DND-41 (cell line): Measurements from ENCODE around the gene TBC1D14.

Experiments used
- ATAC-seq: fragments of 200-7000 bp; cut with Tn5 transposase; 3 replicates; pipeline ENCODE4 v1.9.1; 2021; ENCODE audit warnings: low read depth; ENCODE audit not compliant: insufficient read depth
- DNase-seq: peaks from one replicate; pipeline ENCODE4 v3.0.0-alpha.2; 2020
- H2AFZ ChIP-seq: 2 replicates; pipeline ENCODE4 v1.6.0; 2012; ENCODE audit warnings: low read depth, low read length
- H3K27ac ChIP-seq: 2 replicates; pipeline ENCODE4 v1.5.1; 2012; ENCODE audit warnings: low read length, inconsistent platforms
- H3K27me3 ChIP-seq: fragments of 200-600 bp; sonication (generic); 2 replicates; pipeline ENCODE4 v1.6.0; 2012; ENCODE audit warnings: low read length, mild to moderate bottlenecking, inconsistent platforms; ENCODE audit not compliant: insufficient read depth, poor library complexity
- H3K36me3 ChIP-seq: 2 replicates; pipeline ENCODE4 v1.5.1; 2012; ENCODE audit warnings: low read length, inconsistent platforms; ENCODE audit not compliant: insufficient read depth
- H3K4me1 ChIP-seq: 2 replicates; pipeline ENCODE4 v1.5.1; 2012; ENCODE audit warnings: mild to moderate bottlenecking, low read length; ENCODE audit not compliant: insufficient read depth
- H3K4me2 ChIP-seq: 2 replicates; pipeline ENCODE4 v1.6.0; 2012; ENCODE audit warnings: mild to moderate bottlenecking, moderate library complexity, low read length, inconsistent platforms; ENCODE audit not compliant: insufficient read depth
- H3K4me3 ChIP-seq, 2 experiments: fragments of 200-600 bp in 1 of 2; shearing (Covaris generic) in 1 of 2; 2 replicates each; pipeline ENCODE4 v1.5.1; 2012 to 2016; ENCODE audit warnings: inconsistent platforms in 2 of 2, low read length in 2 of 2, mild to moderate bottlenecking in 2 of 2, low read depth in 1 of 2, moderate library complexity in 1 of 2
- H3K79me2 ChIP-seq: 2 replicates; pipeline ENCODE4 v1.6.0; 2012; ENCODE audit warnings: low read length, inconsistent platforms; ENCODE audit not compliant: insufficient read depth
- H3K9ac ChIP-seq: 2 replicates; pipeline ENCODE4 v1.6.0; 2012; ENCODE audit warnings: low read depth, mild to moderate bottlenecking, inconsistent platforms, low read length, moderate library complexity
- H3K9me3 ChIP-seq: 2 replicates; pipeline ENCODE4 v1.5.1; 2012; ENCODE audit warnings: low read length, moderate library complexity, mild to moderate bottlenecking, inconsistent platforms; ENCODE audit not compliant: insufficient read depth, severe bottlenecking
- H4K20me1 ChIP-seq: 2 replicates; pipeline ENCODE4 v1.6.0; 2012; ENCODE audit warnings: low read length; ENCODE audit not compliant: insufficient read depth
- EZH2 ChIP-seq: IDR thresholded peaks from 3 replicates; pipeline ENCODE4 v1.6.1; 2012; ENCODE audit warnings: borderline replicate concordance, low read depth, mild to moderate bottlenecking, moderate library complexity, low read length, inconsistent platforms; ENCODE audit not compliant: severe bottlenecking
- TF ChIP-seq, protein P1 (sequence below): IDR thresholded peaks from 2 replicates; pipeline ENCODE4 v1.5.1; 2012; ENCODE audit warnings: borderline replicate concordance, low read length, moderate library complexity, mild to moderate bottlenecking; ENCODE audit not compliant: poor library complexity, severe bottlenecking; ENCODE audit errors: extremely low read depth

Gene TBC1D14

DNA sequence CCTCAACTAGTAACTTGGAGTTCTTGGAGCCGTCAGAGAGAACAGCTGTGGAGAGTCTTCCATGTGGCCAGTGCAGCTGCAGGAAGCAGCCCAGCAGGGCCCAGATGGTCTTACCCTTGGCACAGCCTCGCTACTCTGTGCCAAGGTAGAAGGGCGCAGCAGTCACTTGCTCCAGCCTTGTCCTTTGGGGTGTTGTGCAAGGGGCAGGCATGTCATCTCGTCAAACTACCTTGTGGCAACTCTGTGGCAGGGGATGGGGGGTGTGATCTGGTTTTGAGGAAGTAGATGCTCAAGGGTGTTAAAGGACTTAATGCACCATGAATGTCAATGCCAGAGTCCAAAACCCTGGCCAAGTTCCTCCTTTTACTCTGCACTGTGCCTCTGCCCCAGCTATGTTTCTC, 34.2 kb upstream of the TBC1D14 start:
- no peak overlapping the region for H3K4me2 ChIP-seq
- no peaks in the 10 kb centered on the region for H3K79me2 ChIP-seq
- H3K4me3 ChIP-seq: no peak overlapping the region
- peaks cover 87% of the 10 kb centered on the region for H3K36me3 ChIP-seq
- ATAC-seq (no peak), DNase-seq (no peak)
- no peaks in the 10 kb centered on the region for H3K27me3 ChIP-seq
- TF ChIP-seq, protein P1, sequence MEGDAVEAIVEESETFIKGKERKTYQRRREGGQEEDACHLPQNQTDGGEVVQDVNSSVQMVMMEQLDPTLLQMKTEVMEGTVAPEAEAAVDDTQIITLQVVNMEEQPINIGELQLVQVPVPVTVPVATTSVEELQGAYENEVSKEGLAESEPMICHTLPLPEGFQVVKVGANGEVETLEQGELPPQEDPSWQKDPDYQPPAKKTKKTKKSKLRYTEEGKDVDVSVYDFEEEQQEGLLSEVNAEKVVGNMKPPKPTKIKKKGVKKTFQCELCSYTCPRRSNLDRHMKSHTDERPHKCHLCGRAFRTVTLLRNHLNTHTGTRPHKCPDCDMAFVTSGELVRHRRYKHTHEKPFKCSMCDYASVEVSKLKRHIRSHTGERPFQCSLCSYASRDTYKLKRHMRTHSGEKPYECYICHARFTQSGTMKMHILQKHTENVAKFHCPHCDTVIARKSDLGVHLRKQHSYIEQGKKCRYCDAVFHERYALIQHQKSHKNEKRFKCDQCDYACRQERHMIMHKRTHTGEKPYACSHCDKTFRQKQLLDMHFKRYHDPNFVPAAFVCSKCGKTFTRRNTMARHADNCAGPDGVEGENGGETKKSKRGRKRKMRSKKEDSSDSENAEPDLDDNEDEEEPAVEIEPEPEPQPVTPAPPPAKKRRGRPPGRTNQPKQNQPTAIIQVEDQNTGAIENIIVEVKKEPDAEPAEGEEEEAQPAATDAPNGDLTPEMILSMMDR: no peak
- TF ChIP-seq EZH2: no peak
- H3K4me1 ChIP-seq: no peaks in the 10 kb centered on the region
- H3K9me3 ChIP-seq: no peaks in the 10 kb centered on the region
- H3K9ac ChIP-seq: no peak overlapping the region
- no peak overlapping the region for H2AFZ ChIP-seq
- H3K27ac ChIP-seq: no peak overlapping the region
- peaks cover 19% of the 10 kb centered on the region for H4K20me1 ChIP-seq

DNA sequence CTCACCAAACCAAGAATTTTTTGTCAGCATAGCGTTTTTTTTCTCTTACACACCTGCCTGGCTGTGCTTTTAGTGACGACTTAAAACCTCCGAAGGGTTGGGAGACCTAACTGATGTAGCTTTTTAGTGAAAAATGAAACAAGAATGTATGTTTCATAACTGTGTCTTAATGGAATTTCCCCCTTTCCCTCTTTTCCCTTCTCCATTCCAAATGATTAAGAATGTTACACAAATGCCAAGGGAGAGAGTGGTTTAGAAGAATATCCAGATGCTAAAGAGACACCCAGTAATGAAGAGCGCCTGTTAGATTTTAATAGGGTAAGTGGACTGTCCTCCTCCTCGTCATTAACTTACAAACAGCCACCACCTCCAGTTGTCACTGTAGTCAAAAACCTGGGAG, 33.2 kb upstream of the TBC1D14 start:
- Histone ChIP-seq H3K4me3 (no peak overlapping the region), H3K27ac (no peak overlapping the region), H2AFZ (no peak overlapping the region), H3K79me2 (no peaks in the 10 kb centered on the region), H3K9me3 (no peaks in the 10 kb centered on the region), H3K36me3 (peaks cover 96% of the 10 kb centered on the region), H3K27me3 (no peaks in the 10 kb centered on the region), H4K20me1 (peaks cover 19% of the 10 kb centered on the region), H3K9ac (no peak overlapping the region), H3K4me2 (no peak overlapping the region), H3K4me1 (no peaks in the 10 kb centered on the region)
- ATAC-seq (no peak), DNase-seq (no peak)
- TF ChIP-seq, protein P1: no peak
- TF ChIP-seq EZH2: no peak

DNA sequence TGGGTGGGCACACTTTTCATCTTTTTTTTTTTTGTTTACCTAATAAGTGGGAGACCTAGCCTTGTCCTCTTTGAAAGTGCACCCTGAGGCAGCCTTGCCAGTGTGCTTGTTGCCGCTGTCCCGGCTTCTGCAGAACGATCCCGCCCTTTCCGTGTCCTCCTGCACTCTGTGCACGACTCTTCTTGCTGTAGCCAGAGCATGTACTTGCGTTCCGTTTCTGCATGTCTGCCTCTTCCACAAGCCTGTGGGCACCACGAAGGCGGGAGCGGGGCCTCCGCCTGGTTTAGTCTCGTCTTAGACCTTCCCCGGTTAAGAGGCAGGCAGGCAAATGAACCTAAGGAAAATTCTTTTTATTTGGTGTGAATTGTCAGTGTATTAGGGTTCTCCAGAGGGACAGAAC, 32.6 kb upstream of the TBC1D14 start:
- Histone ChIP-seq H3K4me2 (no peak overlapping the region), H3K36me3 (peaks cover 96% of the 10 kb centered on the region)

More for the DNA sequence above, 32.6 kb upstream of the TBC1D14 start:
- no peaks in the 10 kb centered on the region for H3K27me3 ChIP-seq
- H3K9me3 ChIP-seq: no peaks in the 10 kb centered on the region
- DNase-seq (no peak), ATAC-seq (no peak)
- H3K27ac ChIP-seq: no peak overlapping the region
- no peak for TF ChIP-seq EZH2
- TF ChIP-seq, protein P1: no peak
- no peak overlapping the region for H3K4me3 ChIP-seq
- H3K79me2 ChIP-seq: no peaks in the 10 kb centered on the region
- no peak overlapping the region for H3K9ac ChIP-seq
- H3K4me1 ChIP-seq: no peaks in the 10 kb centered on the region
- no peak overlapping the region for H2AFZ ChIP-seq
- H4K20me1 ChIP-seq: peaks cover 19% of the 10 kb centered on the region
